GM10847 (cell line): ENCODE results near the gene PRR16.

ENCODE experiments used
- POLR2A ChIP-seq: IDR thresholded peaks from 2 replicates; pipeline ENCODE4 v1.6.1; 2011; ENCODE audit not compliant: insufficient read length; ENCODE audit errors: extremely low read depth

PRR16 gene

DNA sequence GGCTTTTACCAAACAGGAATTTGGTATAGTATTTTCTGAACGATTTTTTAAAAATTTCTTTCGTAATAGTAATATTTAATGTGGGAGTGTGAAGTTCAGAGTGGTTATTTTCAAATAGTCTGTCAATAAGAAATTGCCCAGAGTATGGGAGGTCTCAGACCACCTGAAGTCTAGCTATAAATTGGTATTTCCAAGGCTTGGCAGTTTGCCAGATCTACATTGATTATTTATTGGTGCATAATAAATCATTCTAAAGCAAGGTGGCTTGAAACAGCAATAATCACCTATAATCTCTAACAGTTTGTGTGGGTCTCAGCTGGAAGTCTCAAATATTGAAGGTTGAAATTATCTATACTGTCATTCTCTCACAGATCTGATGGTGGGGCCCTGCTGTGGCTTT is 118.5 kb downstream of the PRR16 start:
- no peak for TF ChIP-seq POLR2A

DNA sequence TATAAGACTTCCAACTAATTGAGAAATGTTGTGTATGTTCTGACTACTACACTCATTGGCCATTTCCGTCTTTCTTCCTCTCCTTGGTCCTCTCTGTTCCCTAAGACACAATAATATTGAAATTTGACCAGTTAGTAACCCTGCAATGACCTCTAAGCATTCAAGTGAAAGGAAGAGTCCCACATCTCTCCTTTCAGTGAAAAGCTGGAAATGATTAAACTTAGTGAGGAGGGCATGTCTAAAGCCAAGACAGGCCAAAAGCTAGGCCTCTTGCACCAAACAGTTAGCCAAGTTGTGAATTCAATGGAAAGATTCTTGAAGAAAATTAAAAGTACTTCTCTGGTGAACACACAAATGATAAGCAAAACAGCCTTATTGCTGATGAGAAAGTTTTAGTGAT is 122.5 kb downstream of the PRR16 start:
- no peak for TF ChIP-seq POLR2A

DNA sequence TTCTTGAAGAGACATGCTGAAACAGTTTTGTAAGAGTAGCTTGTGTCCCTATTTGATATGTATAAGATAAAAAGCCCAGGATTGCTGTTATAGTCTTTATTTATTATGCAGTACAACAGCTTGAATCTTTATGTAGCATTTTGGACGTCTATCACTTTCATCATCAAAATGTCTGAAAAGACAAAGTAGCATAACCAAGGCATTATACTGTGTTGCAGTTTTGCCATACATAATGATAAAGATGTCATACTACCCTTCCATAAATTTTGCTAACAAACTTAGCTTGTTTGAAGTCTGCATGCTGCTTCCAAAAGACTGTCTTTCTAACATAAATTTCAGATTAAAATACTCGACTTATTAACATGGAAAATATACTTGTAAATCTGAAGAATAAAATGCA is 127.8 kb downstream of the PRR16 start:
- TF ChIP-seq POLR2A, result no peak

DNA sequence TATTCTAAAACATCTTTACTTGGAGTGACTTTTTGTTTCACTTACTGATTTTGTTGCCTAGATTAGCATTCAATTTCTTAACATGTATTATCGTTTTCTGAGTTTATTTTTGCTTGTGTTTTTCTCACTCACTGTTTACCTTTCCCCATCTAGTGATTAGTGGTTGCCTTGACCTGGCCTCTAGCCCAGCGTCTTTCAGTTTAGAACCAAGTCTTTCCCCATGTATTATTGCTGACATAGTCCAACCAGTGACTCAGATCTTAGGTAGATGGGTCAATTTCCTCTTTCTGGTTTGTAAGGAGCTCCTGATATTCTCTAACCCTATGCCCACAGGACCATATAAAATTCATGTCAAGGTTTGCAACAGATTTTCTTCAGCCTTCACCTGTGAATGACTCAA is 135.5 kb downstream of the PRR16 start:
- no peak for TF ChIP-seq POLR2A

DNA sequence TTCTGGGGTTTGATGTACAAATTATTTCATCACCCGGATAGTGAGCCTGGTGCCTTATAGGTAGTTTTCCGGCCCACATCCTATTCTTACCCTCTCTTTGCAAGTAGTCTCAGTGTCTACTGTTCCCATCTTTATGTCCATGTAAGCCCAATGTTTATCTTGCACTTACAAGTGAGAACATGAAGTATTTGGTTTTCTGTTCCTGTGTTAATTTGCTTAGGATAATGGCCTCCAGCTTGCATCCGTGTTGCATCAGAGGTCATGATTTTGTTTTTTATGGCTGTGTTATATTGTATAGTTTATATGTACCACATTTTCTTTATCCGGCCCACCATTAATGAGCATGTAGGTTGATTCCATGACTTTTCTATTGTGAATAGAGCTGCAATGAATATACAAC is 136.5 kb downstream of the PRR16 start:
- no peak for TF ChIP-seq POLR2A

DNA sequence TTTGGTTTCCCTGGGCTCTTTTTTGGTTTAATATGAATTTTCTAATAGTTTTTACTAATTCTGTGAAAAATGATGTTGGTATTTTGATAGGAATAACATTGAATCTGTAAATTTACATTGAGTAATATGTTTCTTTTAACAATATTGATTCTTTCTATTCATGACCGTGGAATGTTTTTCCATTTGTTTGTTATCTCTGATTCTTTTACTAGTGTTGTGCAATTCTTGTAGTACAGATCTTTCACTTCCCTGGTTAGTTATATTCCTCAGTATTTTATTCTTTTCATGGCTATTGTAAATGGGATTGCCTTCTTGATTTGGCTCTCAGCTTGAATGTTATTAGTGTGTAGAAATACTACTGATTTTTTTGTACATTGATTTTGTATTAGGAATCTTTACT is 137.9 kb downstream of the PRR16 start:
- no peak for TF ChIP-seq POLR2A

DNA sequence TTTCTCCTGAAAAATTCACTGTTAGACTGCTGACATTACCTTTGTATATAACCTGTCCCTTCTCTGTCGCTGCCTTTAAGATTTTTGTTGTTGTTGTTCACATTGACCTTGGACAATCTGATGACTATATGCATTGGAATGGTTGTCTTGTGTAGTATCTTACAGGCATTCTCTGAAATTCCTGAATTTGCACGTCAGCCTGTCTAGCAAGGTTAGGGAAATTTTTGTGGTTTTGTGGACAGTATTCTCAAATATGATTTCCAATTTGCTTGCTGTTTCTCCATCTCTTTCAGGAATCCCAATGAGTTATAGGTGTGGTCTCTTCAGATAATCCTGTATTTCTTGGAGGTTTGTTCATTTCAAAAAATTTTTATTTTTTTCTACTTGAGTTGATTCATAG is 140.8 kb downstream of the PRR16 start:
- TF ChIP-seq POLR2A, result no peak

DNA sequence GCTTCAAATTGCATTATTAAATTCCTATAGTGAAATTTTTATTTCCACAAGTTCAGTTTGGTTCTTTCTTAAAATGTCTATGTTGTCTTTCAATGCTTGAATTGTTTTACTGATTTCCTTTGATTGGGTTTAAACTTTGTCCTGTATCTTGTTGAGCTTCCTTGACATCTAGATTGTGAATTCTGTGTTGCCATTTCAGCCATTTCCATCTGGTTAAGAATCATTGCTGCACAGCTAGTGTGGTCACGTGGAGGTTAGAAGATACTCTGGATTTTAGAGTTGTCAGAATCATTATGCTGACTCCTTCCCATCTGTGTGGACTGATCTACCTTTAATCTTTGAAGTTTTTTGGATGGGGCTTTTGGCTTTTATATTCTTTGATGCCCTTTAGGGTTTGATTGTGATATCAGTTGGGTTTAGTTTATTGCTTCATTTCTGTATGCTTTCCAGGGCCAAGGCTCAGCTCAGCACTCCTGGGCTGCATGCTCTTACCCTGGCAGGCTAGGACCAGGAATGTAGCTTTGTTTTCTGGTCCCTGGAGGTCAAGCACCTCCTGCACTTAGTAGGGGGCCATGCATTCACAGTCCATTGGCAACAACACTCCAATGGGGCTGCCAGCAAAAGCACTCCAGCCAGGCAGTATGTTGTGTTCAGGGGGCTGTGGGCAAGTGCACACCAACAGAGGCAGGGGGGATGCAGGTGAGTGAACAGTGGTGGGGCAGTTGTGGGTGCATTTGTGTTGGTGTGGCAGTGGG is 141.4 kb downstream of the PRR16 start:
- no peak for TF ChIP-seq POLR2A

DNA sequence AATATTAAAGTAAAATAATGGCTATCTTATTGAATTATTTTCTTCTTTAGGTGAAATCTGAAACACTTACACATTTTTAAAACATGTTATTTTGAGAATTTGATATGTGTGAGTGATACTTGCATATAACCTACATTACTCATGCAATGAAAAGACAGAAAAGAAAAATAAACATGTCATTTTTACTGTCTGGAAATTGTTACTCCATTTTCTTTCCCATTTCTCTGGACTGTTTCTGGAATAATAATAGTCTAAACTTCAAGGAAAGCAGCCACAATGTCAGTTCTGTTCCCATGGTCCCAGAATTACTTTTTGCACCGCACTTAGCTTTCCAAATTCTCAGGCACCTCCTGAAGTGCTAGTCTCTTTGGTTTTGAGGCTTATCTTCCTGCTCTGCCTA is 145.5 kb downstream of the PRR16 start:
- no peak for TF ChIP-seq POLR2A

DNA sequence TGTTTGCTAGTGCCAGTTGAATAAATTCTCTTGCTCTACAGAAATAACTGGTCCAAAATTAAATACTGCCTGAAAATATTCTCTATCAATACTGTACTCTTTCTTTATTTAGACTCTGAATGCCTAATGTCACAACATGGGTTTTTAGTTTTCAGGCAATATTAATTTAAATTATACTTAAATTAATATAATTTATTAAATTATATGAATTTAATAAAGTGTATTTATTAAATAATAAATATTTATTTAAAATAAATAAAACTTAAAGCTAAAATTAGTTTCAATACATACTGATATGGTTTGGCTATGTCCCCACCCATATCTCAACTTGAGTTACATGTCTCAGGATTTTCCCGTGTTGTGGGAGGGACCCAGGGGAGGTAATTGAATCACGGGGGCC is 146.0 kb downstream of the PRR16 start:
- TF ChIP-seq POLR2A, result no peak

DNA sequence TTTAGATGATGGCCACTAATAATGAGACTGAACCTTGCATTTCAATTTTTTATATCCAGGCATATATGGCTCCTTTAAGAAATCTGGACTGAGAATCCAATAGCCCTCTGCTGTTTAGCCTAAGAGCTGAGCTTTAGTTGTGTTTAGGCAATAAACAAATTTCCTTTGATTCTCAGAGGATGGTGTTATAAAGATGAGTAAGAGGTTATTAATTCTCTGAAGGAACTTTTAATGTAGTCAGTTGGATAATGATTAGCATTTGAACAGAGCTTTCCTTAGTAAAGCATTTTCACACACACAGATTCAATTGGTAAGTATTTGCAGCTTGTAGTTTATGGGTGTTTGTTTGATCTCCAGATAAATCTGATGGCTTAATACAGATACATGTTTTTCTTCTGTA is 149.6 kb downstream of the PRR16 start:
- no peak for TF ChIP-seq POLR2A

DNA sequence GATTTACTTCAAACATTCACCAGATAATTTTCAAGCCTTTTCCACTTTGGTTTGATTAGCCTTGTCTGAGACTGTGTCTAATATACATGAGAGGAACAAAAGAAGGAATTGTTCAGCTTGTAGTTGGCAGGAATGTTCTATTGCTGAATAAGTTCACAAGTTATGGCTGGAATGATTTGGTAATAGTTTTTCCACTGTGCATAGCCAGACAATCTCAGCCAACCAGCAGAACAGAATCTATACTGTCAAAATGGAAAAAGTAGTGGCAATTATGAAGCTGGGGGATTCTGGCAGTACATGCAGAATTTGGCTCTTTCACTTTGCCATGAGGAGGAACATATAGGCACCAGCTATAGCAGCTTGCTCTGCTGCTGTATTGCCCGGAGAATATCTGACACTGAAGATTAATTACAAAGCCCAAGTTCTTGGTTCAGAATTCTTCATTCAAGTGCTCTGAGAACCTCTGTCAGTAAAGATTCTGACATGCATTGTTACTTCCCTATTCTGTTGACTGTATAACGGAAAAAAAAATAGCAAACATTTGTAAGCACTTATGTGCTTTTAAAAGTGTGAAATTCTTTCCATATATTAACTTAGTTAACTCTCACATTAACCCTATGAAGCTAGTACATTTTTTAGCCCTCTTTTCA is 150.6 kb downstream of the PRR16 start:
- TF ChIP-seq POLR2A, result no peak

DNA sequence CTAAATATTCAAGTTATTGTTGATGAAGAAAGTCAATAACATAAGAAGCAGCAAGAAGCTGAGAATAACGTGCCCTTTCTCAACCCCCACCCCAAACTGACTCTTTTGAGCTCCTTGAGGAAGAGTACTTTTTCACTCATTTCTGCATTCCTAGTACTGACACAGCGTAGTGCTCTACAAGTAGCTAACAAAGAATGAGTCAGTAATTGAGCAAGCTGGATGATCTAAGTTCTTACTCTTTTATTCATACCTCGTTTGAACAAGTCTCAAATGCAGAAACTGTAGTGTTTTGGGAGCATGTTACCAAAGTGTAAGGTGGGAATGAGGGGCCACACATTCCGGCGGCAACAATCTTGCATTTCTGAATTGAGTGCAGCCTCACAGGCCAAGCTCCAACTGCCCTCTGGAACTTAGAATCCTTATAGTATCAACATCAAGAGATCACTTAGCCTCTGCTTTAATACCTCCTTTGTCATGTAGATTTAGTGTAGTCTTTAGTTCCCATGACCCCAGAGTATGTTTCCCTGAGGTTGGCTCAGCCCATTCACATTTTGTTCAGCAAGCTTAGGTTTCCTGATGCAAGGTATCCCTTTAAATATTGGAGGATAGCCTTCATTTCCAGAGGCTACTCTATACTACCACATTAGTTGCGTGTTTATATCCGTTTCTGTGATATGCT is 152.0 kb downstream of the PRR16 start:
- no peak for TF ChIP-seq POLR2A

DNA sequence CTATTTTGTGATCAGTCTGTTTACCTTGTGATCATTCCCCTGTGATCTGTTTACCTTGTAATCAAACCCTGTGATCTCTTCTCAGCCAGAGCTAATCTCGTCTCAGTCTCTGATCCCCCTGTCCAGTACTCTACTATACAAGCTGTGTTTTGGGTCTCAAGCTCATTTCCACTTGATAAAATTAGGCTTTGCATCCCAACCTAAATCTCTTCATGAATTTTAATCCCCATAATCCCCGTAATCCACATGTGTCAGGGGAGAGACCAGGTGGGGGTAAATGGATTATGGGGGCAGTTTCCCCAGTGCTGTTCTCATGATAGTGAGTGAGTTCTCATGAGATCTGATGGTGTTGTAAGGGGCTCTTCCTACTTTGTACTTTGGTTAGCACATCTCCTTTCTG is 157.2 kb downstream of the PRR16 start:
- TF ChIP-seq POLR2A, result no peak

DNA sequence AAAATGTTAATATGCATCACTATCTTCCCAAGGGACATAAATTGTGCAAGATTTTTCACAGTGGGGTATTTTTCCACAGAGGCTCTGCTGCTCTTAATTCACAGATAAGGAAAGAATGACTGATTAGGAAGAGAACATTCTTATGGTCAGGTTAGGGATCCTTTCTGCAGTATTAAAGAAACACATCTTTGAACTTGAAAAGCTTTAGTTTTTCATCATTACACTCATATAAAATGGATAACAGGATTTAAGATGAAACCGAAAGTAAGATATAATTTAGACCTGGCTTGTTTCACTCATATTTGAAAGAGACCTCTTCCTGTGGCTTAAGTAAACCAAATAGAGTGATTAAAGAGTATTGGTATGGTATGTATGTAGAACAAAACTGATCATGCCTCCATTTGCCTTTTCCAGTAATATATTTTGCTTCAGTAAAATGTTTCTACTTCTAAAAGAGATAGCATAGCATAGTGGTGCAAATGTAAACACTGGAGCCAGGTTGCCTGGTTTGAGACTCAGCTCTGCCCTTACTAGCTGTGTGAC is 160.0 kb downstream of the PRR16 start:
- no peak for TF ChIP-seq POLR2A

DNA sequence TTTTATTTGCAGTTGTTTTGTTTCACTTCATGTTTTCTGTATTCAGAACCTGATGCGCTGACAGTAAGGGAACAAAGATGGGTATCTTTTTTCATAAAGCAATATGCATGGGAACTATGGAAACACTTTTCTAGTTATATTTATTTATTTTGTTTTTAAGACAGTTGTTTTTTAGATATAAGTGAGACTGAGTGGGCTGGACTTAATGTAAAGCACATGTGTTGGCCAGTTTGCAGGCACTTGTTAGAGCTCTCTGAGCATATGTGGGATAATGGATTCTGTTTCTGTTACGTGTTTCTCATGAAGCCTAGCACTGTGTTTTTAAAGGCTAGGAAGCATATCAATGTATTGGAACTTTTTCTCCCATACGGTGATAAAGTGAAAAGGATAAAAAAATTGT is 164.1 kb downstream of the PRR16 start:
- TF ChIP-seq POLR2A, result no peak
